Neural cell (in vitro differentiated cells): ENCODE data around the gene CCM2L. TPM values are rescaled to one million over a fixed set of nuclear protein-coding genes. Genes with fewer than 3 reads are reported as not detected.

Source experiments
- H2AFZ ChIP-seq: fragments of 200-600, 300-800 bp; sonication (generic), shearing (Covaris generic); 2 replicates; pipeline ENCODE4 v1.6.0; 2014; ENCODE audit warnings: low read depth, mild to moderate bottlenecking, antibody characterized with exemption, low read length, moderate library complexity
- H3F3A ChIP-seq: fragments of 200-600 bp; shearing (Covaris generic); 2 replicates; pipeline ENCODE4 v1.6.1; 2016; ENCODE audit warnings: mild to moderate bottlenecking, moderate library complexity, mixed read lengths, antibody characterized with exemption, low read length; ENCODE audit not compliant: insufficient read depth, poor library complexity, severe bottlenecking
- H3K27ac ChIP-seq: fragments of 200-600, 300-800 bp; sonication (generic), shearing (Covaris generic); 2 replicates; pipeline ENCODE4 v1.5.1; 2014; ENCODE audit warnings: mild to moderate bottlenecking, low read length, moderate library complexity
- H3K27me3 ChIP-seq: fragments of 300-800, 200-600 bp; sonication (generic), shearing (Covaris generic); 2 replicates; pipeline ENCODE4 v1.6.0; 2014; ENCODE audit warnings: mild to moderate bottlenecking, low read depth, low read length, moderate library complexity; ENCODE audit not compliant: insufficient read depth
- H3K36me3 ChIP-seq: fragments of 300-800, 200-600 bp; sonication (generic), shearing (Covaris generic); 2 replicates; pipeline ENCODE4 v1.5.1; 2014; ENCODE audit warnings: mild to moderate bottlenecking, antibody characterized with exemption, low read length, moderate library complexity; ENCODE audit not compliant: insufficient read depth
- H3K4me2 ChIP-seq: fragments of 300-800, 200-600 bp; sonication (generic), shearing (Covaris generic); 2 replicates; pipeline ENCODE4 v1.6.0; 2014; ENCODE audit warnings: mild to moderate bottlenecking, low read length
- H3K4me3 ChIP-seq: fragments of 300-800, 200-600 bp; sonication (generic), shearing (Covaris generic); 2 replicates; pipeline ENCODE4 v1.5.1; 2014; ENCODE audit warnings: mild to moderate bottlenecking, low read length, moderate library complexity
- H3K79me2 ChIP-seq: fragments of 200-600 bp; shearing (Covaris generic); replicated peaks from 2 replicates; pipeline ENCODE4 v1.6.0; 2014; ENCODE audit warnings: mild to moderate bottlenecking, low read length, moderate library complexity; ENCODE audit not compliant: insufficient read depth
- H3K9ac ChIP-seq: fragments of 300-800, 200-600 bp; sonication (generic), shearing (Covaris generic); 2 replicates; pipeline ENCODE4 v1.6.1; 2016; ENCODE audit warnings: mild to moderate bottlenecking, low read length, mixed read lengths
- H3K9me2 ChIP-seq: fragments of 200-600 bp; shearing (Covaris generic); 2 replicates; pipeline ENCODE4 v1.6.1; 2016; ENCODE audit warnings: mild to moderate bottlenecking, low read length, mixed read lengths; ENCODE audit not compliant: insufficient read depth
- H3K9me3 ChIP-seq: fragments of 200-600, 300-800 bp; sonication (generic), shearing (Covaris generic); 2 replicates; pipeline ENCODE4 v1.6.1; 2016; ENCODE audit warnings: mild to moderate bottlenecking, mixed run types, low read length, moderate library complexity, mixed read lengths
- H4K20me1 ChIP-seq: fragments of 200-600 bp; shearing (Covaris generic); 2 replicates; pipeline ENCODE4 v1.6.1; 2016; ENCODE audit warnings: mild to moderate bottlenecking, mixed run types; ENCODE audit not compliant: insufficient read depth
- EP300 ChIP-seq: fragments of 450-650 bp; conservative IDR thresholded peaks from 2 replicates; pipeline ENCODE4 v1.6.1; 2014; ENCODE audit warnings: antibody characterized with exemption, mild to moderate bottlenecking, moderate library complexity; ENCODE audit not compliant: poor library complexity, severe bottlenecking
- EZH2 ChIP-seq: fragments of 200-600, 300-800 bp; shearing (Covaris generic), sonication (generic); IDR thresholded peaks from 2 replicates; pipeline ENCODE4 v1.6.1; 2014; ENCODE audit warnings: antibody characterized with exemption, low read length, borderline replicate concordance, mild to moderate bottlenecking; ENCODE audit not compliant: insufficient read depth, poor library complexity, severe bottlenecking
- MXI1 ChIP-seq: fragments of 450-650 bp; conservative IDR thresholded peaks from 2 replicates; pipeline ENCODE4 v1.6.1; 2014; ENCODE audit warnings: antibody characterized with exemption, mild to moderate bottlenecking; ENCODE audit not compliant: poor library complexity, severe bottlenecking
- POLR2AphosphoS5 ChIP-seq: IDR thresholded peaks from 2 replicates; pipeline ENCODE4 v1.6.1; 2012
- RAD21 ChIP-seq: fragments of 450-650 bp; conservative IDR thresholded peaks from 2 replicates; pipeline ENCODE4 v1.6.1; 2014; ENCODE audit warnings: antibody characterized with exemption, mild to moderate bottlenecking, moderate library complexity
- SMC3 ChIP-seq: fragments of 450-650 bp; conservative IDR thresholded peaks from 2 replicates; pipeline ENCODE4 v1.6.1; 2014; ENCODE audit warnings: antibody characterized with exemption, mild to moderate bottlenecking, moderate library complexity; ENCODE audit not compliant: poor library complexity
- TAF1 ChIP-seq: IDR thresholded peaks from 2 replicates; pipeline ENCODE4 v1.6.1; 2012; ENCODE audit warnings: low read depth
- polyA plus RNA-seq: library from polyadenylated mRNA; depleted of rRNA; stranded (reverse); fragments of >200 nt; gene quantifications from 2 replicates; pipeline ENCODE4 v1.2.3, GENCODE V29; 2014
- TF ChIP-seq, protein P1 (sequence below): fragments of 450-650 bp; IDR thresholded peaks from 2 replicates; pipeline ENCODE4 v1.5.1; 2014; ENCODE audit warnings: antibody characterized with exemption, mild to moderate bottlenecking, moderate library complexity; ENCODE audit not compliant: poor library complexity, severe bottlenecking
- TF ChIP-seq, protein P2 (sequence below): IDR thresholded peaks from 2 replicates; pipeline ENCODE4 v1.6.1; 2012; ENCODE audit warnings: borderline replicate concordance

Gene CCM2L
- polyA plus RNA-seq, 1 donor from 2014 or later: 3.0 TPM

DNA sequence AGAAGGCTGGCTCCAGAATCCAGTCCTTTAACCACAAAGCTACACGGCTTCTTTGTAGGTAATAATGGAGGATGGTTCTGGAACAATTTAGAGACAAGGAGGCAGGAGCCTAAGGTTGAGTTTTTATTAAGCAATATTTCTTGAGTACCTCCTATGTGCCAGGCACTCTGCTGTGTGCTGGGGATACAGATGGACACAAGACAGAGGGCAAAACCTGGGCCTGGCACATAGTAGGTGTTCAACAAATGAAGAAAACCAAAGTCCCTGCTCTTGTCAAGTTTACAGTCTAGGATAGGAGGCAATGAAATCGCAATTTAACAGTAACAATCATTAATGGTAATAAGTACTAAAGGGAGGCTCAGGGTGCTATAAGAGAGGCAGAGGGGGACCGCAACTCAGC, 17.4 kb downstream of the CCM2L start:
- Histone ChIP-seq H3F3A (no peaks in the 10 kb centered on the region), H3K9me3 (no peaks in the 10 kb centered on the region), H4K20me1 (no peaks in the 10 kb centered on the region), H3K27ac (no peak overlapping the region), H3K4me3 (no peak overlapping the region), H3K79me2 (no peaks in the 10 kb centered on the region), H3K36me3 (no peaks in the 10 kb centered on the region), H3K9ac (no peak overlapping the region), H2AFZ (no peak overlapping the region), H3K9me2 (no peaks in the 10 kb centered on the region), H3K27me3 (peaks cover 14% of the 10 kb centered on the region), H3K4me2 (no peak overlapping the region)
- TF ChIP-seq MXI1 (no peak), TAF1 (no peak), RAD21 (no peak), POLR2AphosphoS5 (no peak), EP300 (no peak), EZH2 (no peak), SMC3 (no peak)
- TF ChIP-seq, protein P1, sequence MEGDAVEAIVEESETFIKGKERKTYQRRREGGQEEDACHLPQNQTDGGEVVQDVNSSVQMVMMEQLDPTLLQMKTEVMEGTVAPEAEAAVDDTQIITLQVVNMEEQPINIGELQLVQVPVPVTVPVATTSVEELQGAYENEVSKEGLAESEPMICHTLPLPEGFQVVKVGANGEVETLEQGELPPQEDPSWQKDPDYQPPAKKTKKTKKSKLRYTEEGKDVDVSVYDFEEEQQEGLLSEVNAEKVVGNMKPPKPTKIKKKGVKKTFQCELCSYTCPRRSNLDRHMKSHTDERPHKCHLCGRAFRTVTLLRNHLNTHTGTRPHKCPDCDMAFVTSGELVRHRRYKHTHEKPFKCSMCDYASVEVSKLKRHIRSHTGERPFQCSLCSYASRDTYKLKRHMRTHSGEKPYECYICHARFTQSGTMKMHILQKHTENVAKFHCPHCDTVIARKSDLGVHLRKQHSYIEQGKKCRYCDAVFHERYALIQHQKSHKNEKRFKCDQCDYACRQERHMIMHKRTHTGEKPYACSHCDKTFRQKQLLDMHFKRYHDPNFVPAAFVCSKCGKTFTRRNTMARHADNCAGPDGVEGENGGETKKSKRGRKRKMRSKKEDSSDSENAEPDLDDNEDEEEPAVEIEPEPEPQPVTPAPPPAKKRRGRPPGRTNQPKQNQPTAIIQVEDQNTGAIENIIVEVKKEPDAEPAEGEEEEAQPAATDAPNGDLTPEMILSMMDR: no peak
- TF ChIP-seq, protein P2, sequence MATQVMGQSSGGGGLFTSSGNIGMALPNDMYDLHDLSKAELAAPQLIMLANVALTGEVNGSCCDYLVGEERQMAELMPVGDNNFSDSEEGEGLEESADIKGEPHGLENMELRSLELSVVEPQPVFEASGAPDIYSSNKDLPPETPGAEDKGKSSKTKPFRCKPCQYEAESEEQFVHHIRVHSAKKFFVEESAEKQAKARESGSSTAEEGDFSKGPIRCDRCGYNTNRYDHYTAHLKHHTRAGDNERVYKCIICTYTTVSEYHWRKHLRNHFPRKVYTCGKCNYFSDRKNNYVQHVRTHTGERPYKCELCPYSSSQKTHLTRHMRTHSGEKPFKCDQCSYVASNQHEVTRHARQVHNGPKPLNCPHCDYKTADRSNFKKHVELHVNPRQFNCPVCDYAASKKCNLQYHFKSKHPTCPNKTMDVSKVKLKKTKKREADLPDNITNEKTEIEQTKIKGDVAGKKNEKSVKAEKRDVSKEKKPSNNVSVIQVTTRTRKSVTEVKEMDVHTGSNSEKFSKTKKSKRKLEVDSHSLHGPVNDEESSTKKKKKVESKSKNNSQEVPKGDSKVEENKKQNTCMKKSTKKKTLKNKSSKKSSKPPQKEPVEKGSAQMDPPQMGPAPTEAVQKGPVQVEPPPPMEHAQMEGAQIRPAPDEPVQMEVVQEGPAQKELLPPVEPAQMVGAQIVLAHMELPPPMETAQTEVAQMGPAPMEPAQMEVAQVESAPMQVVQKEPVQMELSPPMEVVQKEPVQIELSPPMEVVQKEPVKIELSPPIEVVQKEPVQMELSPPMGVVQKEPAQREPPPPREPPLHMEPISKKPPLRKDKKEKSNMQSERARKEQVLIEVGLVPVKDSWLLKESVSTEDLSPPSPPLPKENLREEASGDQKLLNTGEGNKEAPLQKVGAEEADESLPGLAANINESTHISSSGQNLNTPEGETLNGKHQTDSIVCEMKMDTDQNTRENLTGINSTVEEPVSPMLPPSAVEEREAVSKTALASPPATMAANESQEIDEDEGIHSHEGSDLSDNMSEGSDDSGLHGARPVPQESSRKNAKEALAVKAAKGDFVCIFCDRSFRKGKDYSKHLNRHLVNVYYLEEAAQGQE: no peak

DNA sequence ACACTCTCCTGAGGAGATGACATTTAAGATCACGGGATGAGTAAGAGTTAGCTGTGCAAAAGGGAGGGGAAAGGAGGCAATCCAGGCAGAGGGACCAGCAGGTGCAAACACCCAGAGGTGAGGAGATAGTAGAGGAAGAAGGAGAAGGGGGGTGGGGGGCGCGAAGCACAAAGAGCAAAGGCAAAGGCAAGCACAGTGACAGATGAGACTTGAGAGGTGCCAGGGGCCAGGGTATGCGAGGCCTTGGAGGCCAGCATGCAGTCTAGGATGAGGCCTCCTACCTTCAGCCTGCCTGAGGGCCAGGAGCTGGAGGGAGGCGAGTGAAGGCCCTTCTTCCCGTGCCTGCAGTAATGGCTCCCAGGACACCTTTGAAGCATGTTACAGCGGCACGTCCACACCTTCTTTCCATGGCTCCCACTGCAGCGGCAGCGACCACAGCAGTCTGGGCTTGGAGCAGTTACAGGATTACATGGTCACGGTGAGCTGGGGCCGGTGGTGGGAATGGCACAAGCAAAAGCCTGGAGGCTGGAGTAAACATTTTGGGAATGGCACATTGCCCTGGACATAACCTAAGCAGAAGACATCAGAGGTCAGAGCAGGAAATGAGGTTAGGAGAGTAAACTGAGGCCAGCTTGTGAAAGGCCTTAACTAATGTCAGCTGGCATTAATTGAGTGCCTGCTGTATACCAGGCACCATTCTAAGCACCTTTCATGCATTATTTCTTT, 18.6 kb downstream of the CCM2L start:
- H3K36me3 ChIP-seq: no peaks in the 10 kb centered on the region
- no peaks in the 10 kb centered on the region for H3F3A ChIP-seq
- H3K27ac ChIP-seq: no peak overlapping the region
- H3K9ac ChIP-seq: no peak overlapping the region
- H3K27me3 ChIP-seq: peaks cover 14% of the 10 kb centered on the region
- TF ChIP-seq, protein P1: no peak
- TF ChIP-seq SMC3 (no peak), EP300 (no peak), EZH2 (no peak), POLR2AphosphoS5 (no peak), RAD21 (no peak), TAF1 (no peak), MXI1 (no peak)
- TF ChIP-seq, protein P2: no peak
- H4K20me1 ChIP-seq: no peaks in the 10 kb centered on the region
- H3K9me2 ChIP-seq: no peaks in the 10 kb centered on the region
- H3K4me3 ChIP-seq: no peak overlapping the region
- no peak overlapping the region for H2AFZ ChIP-seq
- H3K9me3 ChIP-seq: no peaks in the 10 kb centered on the region
- no peak overlapping the region for H3K4me2 ChIP-seq
- H3K79me2 ChIP-seq: no peaks in the 10 kb centered on the region
